Adrenal gland (tissue), 5 donors: ENCODE measurements around the gene BACH2.

Experiments
- CTCF ChIP-seq, 6 experiments: fragments of 450-650 bp in 4 of 6; fragments of 200-600 bp in 2 of 6; sonication (generic) in 1 of 6; IDR thresholded peaks; 1 replicate in 5 of 6; 2 replicates in 1 of 6; pipeline versions ENCODE4 v1.5.1 to v1.8.0; 2016 to 2021; ENCODE audit warnings: antibody characterized with exemption in 6 of 6, mild to moderate bottlenecking in 2 of 6, moderate library complexity in 1 of 6
- POLR2A ChIP-seq, 2 donors: fragments of 450-650 bp; IDR thresholded peaks; one replicate each; pipeline ENCODE4 v1.6.1; 2017; ENCODE audit warnings: antibody characterized with exemption in 2 of 2, mild to moderate bottlenecking in 2 of 2, moderate library complexity in 1 of 2
- donor health status: DM: no; HTN: no; CAD: no.

GRCh38 chr6:90110971-90111370 lies 185.7 kb downstream of the BACH2 start:
- TF ChIP-seq POLR2A (IDR thresholded peaks at IDR 0.05), result no peak
- TF ChIP-seq CTCF (IDR thresholded peaks at IDR 0.05), result no peak
